ENCODE measurements around the gene LGALS4.
"Not testable (repeated sequence)": the region's sequence is repeated elsewhere in the genome, so short reads cannot be mapped to it uniquely, and the experiment has no call there.

LGALS4 gene

GRCh38 chr19:38842439-38843174, 29.9 kb upstream of the LGALS4 start:
- DNase-seq (ENCODE audit: low read depth), result peak; percentile 40

GRCh38 chr19:38841787-38842438, 29.2 kb upstream of the LGALS4 start:
- no peak for DNase-seq (ENCODE audit: low read depth)

GRCh38 chr19:38841180-38841766, 28.5 kb upstream of the LGALS4 start:
- DNase-seq (ENCODE audit: low read depth), result no peak

GRCh38 chr19:38840583-38840968, 27.8 kb upstream of the LGALS4 start:
- DNase-seq (ENCODE audit: low read depth), result no peak

GRCh38 chr19:38839816-38840582, 27.3 kb upstream of the LGALS4 start:
- no peak for DNase-seq (ENCODE audit: low read depth)

GRCh38 chr19:38838986-38839761, 26.4 kb upstream of the LGALS4 start:
- no peak for DNase-seq (ENCODE audit: low read depth)

- peak; percentile 37 for DNase-seq (ENCODE audit: low read depth)
Observed at GRCh38 chr19:38838208-38838985, 25.7 kb upstream of the LGALS4 start.

- DNase-seq (ENCODE audit: low read depth), result no peak
Observed at GRCh38 chr19:38837656-38838121, 24.9 kb upstream of the LGALS4 start.

- no peak for DNase-seq (ENCODE audit: low read depth)
Observed at GRCh38 chr19:38836983-38837626, 24.4 kb upstream of the LGALS4 start.

GRCh38 chr19:38836159-38836982, 23.6 kb upstream of the LGALS4 start:
- DNase-seq (ENCODE audit: low read depth), result no peak

- no peak for DNase-seq (ENCODE audit: low read depth)
Observed at GRCh38 chr19:38834590-38834989, 21.8 kb upstream of the LGALS4 start.

GRCh38 chr19:38834104-38834490, 21.4 kb upstream of the LGALS4 start:
- no peak for DNase-seq (ENCODE audit: low read depth)

GRCh38 chr19:38833092-38833425, 20.3 kb upstream of the LGALS4 start:
- DNase-seq (ENCODE audit: low read depth), result no peak

GRCh38 chr19:38831142-38831605, 18.4 kb upstream of the LGALS4 start:
- no peak for DNase-seq (ENCODE audit: low read depth)

- no peak for DNase-seq (ENCODE audit: low read depth)
Observed at GRCh38 chr19:38830039-38830733, 17.4 kb upstream of the LGALS4 start.

GRCh38 chr19:38829203-38829602, 16.5 kb upstream of the LGALS4 start:
- not testable (repeated sequence) for DNase-seq (ENCODE audit: low read depth)

GRCh38 chr19:38826856-38827551, 14.3 kb upstream of the LGALS4 start:
- DNase-seq (ENCODE audit: low read depth), result no peak

GRCh38 chr19:38825936-38826335, 13.2 kb upstream of the LGALS4 start:
- DNase-seq (ENCODE audit: low read depth), result not testable (repeated sequence)

All from stimulated activated CD8-positive, alpha-beta memory T cell treated with anti-CD3 and anti-CD28 coated beads, Interleukin-12 subunit alpha, Interleukin-12 subunit beta, amount 100 ng/mL, for 1 hour (primary cell).